H1 (cell line): ENCODE measurements around the gene PIP5K1B. TPM values are rescaled to one million over a fixed set of nuclear protein-coding genes. Genes with fewer than 3 reads are reported as not detected.

Experiments
- CTCF ChIA-PET: fragments of 300-600 bp; sonication (Branson Sonifier 250); formaldehyde crosslinking; loops from one replicate; lab custom pipeline; 2021; ENCODE audit not compliant: partially characterized antibody; lab: Charles Lee
- POLR2A ChIA-PET: fragments of 300-600 bp; sonication (Branson Sonifier 250); formaldehyde crosslinking; loops from one replicate; lab custom pipeline; 2021; ENCODE audit warnings: inconsistent platforms; ENCODE audit not compliant: partially characterized antibody; lab: Charles Lee
- DNase-seq, 2 experiments: peaks; one replicate each; pipeline versions ENCODE4 v3.0.0 to v3.0.0-alpha.2; 2010 to 2022; ENCODE audit warnings: low spot score in 2 of 2, low read depth in 1 of 2, mixed read lengths in 1 of 2
- FAIRE-seq: peaks from 2 replicates; lab custom pipeline; 2011; peaks lifted over from hg19 to GRCh38; lab: Jason Lieb, UNC
- H2AFZ ChIP-seq: 2 replicates; pipeline ENCODE4 v1.8.1; 2012; ENCODE audit warnings: low read length, inconsistent platforms
- H2AK5ac ChIP-seq: 2 replicates; pipeline ENCODE4 v1.6.1; 2013; ENCODE audit warnings: low read depth, low read length
- H2BK120ac ChIP-seq: replicated peaks from 2 replicates; pipeline ENCODE3; 2013; ENCODE audit warnings: low read depth, low read length, inconsistent platforms
- H2BK12ac ChIP-seq: 2 replicates; pipeline ENCODE4 v1.6.1; 2013; ENCODE audit warnings: low read depth, low read length
- H2BK15ac ChIP-seq: 2 replicates; pipeline ENCODE4 v1.6.1; 2013; ENCODE audit warnings: low read length
- H2BK20ac ChIP-seq: 2 replicates; pipeline ENCODE4 v1.6.1; 2013; ENCODE audit warnings: low read length
- H2BK5ac ChIP-seq: 2 replicates; pipeline ENCODE4 v1.6.1; 2013; ENCODE audit warnings: low read depth, low read length
- H3K14ac ChIP-seq: 2 replicates; pipeline ENCODE4 v1.6.1; 2013; ENCODE audit warnings: inconsistent platforms; ENCODE audit not compliant: insufficient read length
- H3K18ac ChIP-seq: 2 replicates; pipeline ENCODE4 v1.6.1; 2013; ENCODE audit warnings: low read length; ENCODE audit errors: extremely low read depth
- H3K23ac ChIP-seq: 2 replicates; pipeline ENCODE4 v1.6.1; 2013; ENCODE audit warnings: inconsistent platforms; ENCODE audit not compliant: insufficient read length
- H3K23me2 ChIP-seq: 2 replicates; pipeline ENCODE4 v1.6.1; 2013; ENCODE audit warnings: low read depth, low read length
- H3K27ac ChIP-seq: 2 replicates; pipeline ENCODE4 v1.6.1; 2011; ENCODE audit warnings: low read depth, low read length, inconsistent platforms
- H3K27me3 ChIP-seq, 4 experiments: replicated peaks in 1 of 4; 1 replicate in 1 of 4; 2 replicates in 3 of 4; pipeline versions ENCODE4 v1.6.1 to v1.8.1; 2011 to 2013; ENCODE audit warnings: low read length in 3 of 4, mild to moderate bottlenecking in 3 of 4, inconsistent platforms in 2 of 4, mixed read lengths in 2 of 4, moderate library complexity in 1 of 4; ENCODE audit not compliant: control insufficient read depth in 3 of 4, insufficient read depth in 3 of 4; ENCODE audit errors: extremely low read depth in 1 of 4
- H3K36me3 ChIP-seq, 4 experiments: 2 replicates each; pipeline versions ENCODE4 v1.6.1 to v1.8.1; 2011 to 2013; ENCODE audit warnings: mild to moderate bottlenecking in 4 of 4, low read length in 3 of 4, moderate library complexity in 2 of 4, control low read depth in 1 of 4, inconsistent platforms in 1 of 4; ENCODE audit not compliant: insufficient read depth in 4 of 4, control insufficient read depth in 2 of 4
- H3K4ac ChIP-seq: replicated peaks from 2 replicates; pipeline ENCODE3; 2013; ENCODE audit warnings: low read length, low read depth, mixed read lengths, inconsistent platforms; ENCODE audit not compliant: insufficient read length
- H3K4me1 ChIP-seq, 4 experiments: replicated peaks in 1 of 4; 1 replicate in 1 of 4; 2 replicates in 3 of 4; pipeline versions ENCODE4 v1.6.1 to v1.8.1; 2011 to 2013; ENCODE audit warnings: low read length in 3 of 4, inconsistent platforms in 2 of 4, mixed read lengths in 1 of 4; ENCODE audit not compliant: insufficient read depth in 4 of 4, control insufficient read depth in 3 of 4
- H3K4me2 ChIP-seq, 2 experiments: 2 replicates each; pipeline versions ENCODE4 v1.6.1 to v1.8.1; 2011 to 2013; ENCODE audit warnings: low read depth in 2 of 2, low read length in 2 of 2, control low read depth in 1 of 2, inconsistent platforms in 1 of 2, mild to moderate bottlenecking in 1 of 2; ENCODE audit not compliant: insufficient read depth in 1 of 2
- H3K4me3 ChIP-seq, 4 experiments: fragments of 200-600, 300-600 bp in 1 of 4; sonication (generic), shearing (Covaris generic), sonication (Bioruptor Twin) in 1 of 4; 2 replicates each; pipeline versions ENCODE4 v1.5.1 to v1.8.1; 2011 to 2016; ENCODE audit warnings: low read length in 4 of 4, low read depth in 3 of 4, control low read depth in 2 of 4, inconsistent platforms in 2 of 4, mild to moderate bottlenecking in 2 of 4, mixed read lengths in 1 of 4, moderate library complexity in 1 of 4; ENCODE audit not compliant: insufficient read depth in 2 of 4; ENCODE audit errors: extremely low read depth in 1 of 4
- H3K56ac ChIP-seq: replicated peaks from 2 replicates; pipeline ENCODE3; 2013; ENCODE audit warnings: low read depth, mild to moderate bottlenecking, mixed read lengths, low read length, inconsistent platforms; ENCODE audit not compliant: insufficient read length
- H3K79me1 ChIP-seq: 2 replicates; pipeline ENCODE4 v1.6.1; 2013; ENCODE audit warnings: low read depth, low read length, control low read depth
- H3K79me2 ChIP-seq, 2 experiments: 2 replicates each; pipeline versions ENCODE4 v1.6.1 to v1.8.1; 2012 to 2013; ENCODE audit warnings: low read length in 2 of 2, mild to moderate bottlenecking in 2 of 2, inconsistent platforms in 1 of 2; ENCODE audit not compliant: insufficient read depth in 2 of 2, control insufficient read depth in 1 of 2
- H3K9ac ChIP-seq, 4 experiments: replicated peaks in 1 of 4; 1 replicate in 1 of 4; 2 replicates in 3 of 4; pipeline versions ENCODE4 v1.6.1 to v1.8.1; 2011 to 2013; ENCODE audit warnings: low read depth in 3 of 4, low read length in 3 of 4, control low read depth in 2 of 4, mild to moderate bottlenecking in 2 of 4, moderate library complexity in 2 of 4, inconsistent platforms in 1 of 4; ENCODE audit errors: extremely low read depth in 1 of 4
- H3K9me3 ChIP-seq, 2 experiments: 2 replicates each; pipeline versions ENCODE4 v1.6.1 to v1.8.1; 2012 to 2013; ENCODE audit warnings: mild to moderate bottlenecking in 2 of 2, moderate library complexity in 2 of 2, control low read depth in 1 of 2, inconsistent platforms in 1 of 2, low read depth in 1 of 2, low read length in 1 of 2, mixed read lengths in 1 of 2; ENCODE audit not compliant: insufficient read depth in 2 of 2
- H4K20me1 ChIP-seq, 2 experiments: replicated peaks in 1 of 2; 2 replicates each; pipeline versions ENCODE3 to v1.8.1; 2011 to 2013; ENCODE audit warnings: inconsistent platforms in 2 of 2, low read length in 2 of 2, mild to moderate bottlenecking in 1 of 2; ENCODE audit not compliant: insufficient read depth in 2 of 2, control insufficient read depth in 1 of 2
- H4K5ac ChIP-seq: 2 replicates; pipeline ENCODE4 v1.6.1; 2013; ENCODE audit warnings: low read length, low read depth, mixed read lengths, inconsistent platforms; ENCODE audit not compliant: insufficient read length
- H4K8ac ChIP-seq: 2 replicates; pipeline ENCODE4 v1.8.0; 2013; ENCODE audit warnings: mild to moderate bottlenecking, moderate library complexity, low read length, inconsistent platforms; ENCODE audit not compliant: insufficient read depth; ENCODE audit errors: extremely low read depth
- H4K91ac ChIP-seq: replicated peaks from 2 replicates; pipeline ENCODE3; 2013; ENCODE audit warnings: low read length, mixed read lengths, inconsistent platforms; ENCODE audit not compliant: insufficient read length
- CBX8 ChIP-seq: fragments of 300-800, 300-1000 bp; sonication (generic); IDR thresholded peaks from 2 replicates; pipeline ENCODE4 v1.7.1; 2016; ENCODE audit warnings: low read depth, low read length, borderline replicate concordance
- CTBP2 ChIP-seq: IDR thresholded peaks from 2 replicates; pipeline ENCODE4 v1.7.0; 2011; ENCODE audit warnings: borderline replicate concordance, mild to moderate bottlenecking, moderate library complexity, mixed read lengths, low read length; ENCODE audit not compliant: insufficient read depth, insufficient read length
- WGBS, 2 experiments: shearing (Covaris generic) in 1 of 2; methylation state at CpG; one replicate each; pipeline versions ENCODE4 v1.1.6 to v1.1.7; 2013 to 2015; ENCODE audit warnings: low lambda C conversion rate in 2 of 2, mixed read lengths in 2 of 2, inconsistent platforms in 1 of 2, low coverage in 1 of 2, missing lambda C conversion rate in 1 of 2; ENCODE audit not compliant: insufficient replicate concordance in 2 of 2, insufficient coverage in 1 of 2, insufficient read length in 1 of 2; ENCODE audit errors: extremely low coverage in 1 of 2, missing lambda C conversion rate in 1 of 2; 5-methylcytosine and 5-hydroxymethylcytosine counted together
- polyA plus RNA-seq, 7 experiments: library from polyadenylated mRNA; depleted of rRNA in 3 of 7; stranded (reverse) in 5 of 7; unstranded in 2 of 7; fragments of >200 nt in 5 of 7; fragments of 200-250 nt in 2 of 7; gene quantifications; 1 replicate in 5 of 7; 2 replicates in 1 of 7; 4 replicates in 1 of 7; pipeline versions ENCODE4 v1.2.1 to v1.2.3, GENCODE V29; 2011 to 2013; ENCODE audit warnings: missing spikeins in 2 of 7, mixed read lengths in 2 of 7
- total RNA-seq: library from RNA; stranded (reverse); fragmentation: NEBNext Ultra II Directional; extraction: Animal tissue kit (Norgen Biotek cat#: 25700); gene quantifications from 2 replicates; pipeline ENCODE4 v1.2.1, GENCODE V29; 2021

Gene PIP5K1B
- total and polyA plus RNA-seq, 2 of the 8 experiments (the other 6 are each of a cell fraction or from before 2014, with no cell fraction given), result 4.7 to 7.7 TPM

GRCh38 chr9:68941780-68942459 lies 236.9 kb downstream of the PIP5K1B start:
- no peak overlapping the region for H2BK5ac ChIP-seq
- peaks cover 0 to 5% (median 0%) of the 10 kb centered on the region in 4 experiments; a peak in 3 of 7 replicates for H3K4me1 ChIP-seq
- no peak overlapping the region for H3K14ac ChIP-seq
- no peak overlapping the region for H4K8ac ChIP-seq
- no peak overlapping the region for H3K18ac ChIP-seq
- H2BK15ac ChIP-seq, result no peak overlapping the region
- H2BK20ac ChIP-seq, result no peak overlapping the region
- no peaks in the 10 kb centered on the region for H3K23me2 ChIP-seq
- WGBS, 2 experiments, result 90% methylated on average over 7 of the region's 7 CpGs; no CpG with 5 or more reads in 1 of the 2 experiments
- ChIA-PET CTCF (interaction anchor here (0.6 kb wide), 1 partner anchor 169 kb away, joined by 3 read pairs; no protein-coding TSS in a partner anchor), POLR2A (no interaction called here)
- no peak overlapping the region for H3K4me3 ChIP-seq
- no peak overlapping the region for H3K9ac ChIP-seq
- no peaks in the 10 kb centered on the region for H4K20me1 ChIP-seq
- no peak overlapping the region for H2AK5ac ChIP-seq
- no peak overlapping the region for H2BK120ac ChIP-seq
- no peak overlapping the region for H2BK12ac ChIP-seq
- no peaks in the 10 kb centered on the region for H3K79me2 ChIP-seq
- no peak overlapping the region for H4K5ac ChIP-seq
- TF ChIP-seq CTBP2 (no peak), CBX8 (no peak)
- H3K27me3 ChIP-seq, result no peaks in the 10 kb centered on the region
- no peak overlapping the region for H3K56ac ChIP-seq
- H3K36me3 ChIP-seq, result no peaks in the 10 kb centered on the region
- H3K27ac ChIP-seq, result no peak overlapping the region
- no peak overlapping the region for H3K4me2 ChIP-seq
- DNase-seq (no peak), FAIRE-seq (no peak)
- H3K23ac ChIP-seq, result no peak overlapping the region
- H3K9me3 ChIP-seq, result no peaks in the 10 kb centered on the region
- H2AFZ ChIP-seq, result no peak overlapping the region
- H4K91ac ChIP-seq, result no peak overlapping the region
- H3K79me1 ChIP-seq, result no peaks in the 10 kb centered on the region
- no peak overlapping the region for H3K4ac ChIP-seq
